ENCODE measurements around the gene HTRA1.

HTRA1 gene

DNA sequence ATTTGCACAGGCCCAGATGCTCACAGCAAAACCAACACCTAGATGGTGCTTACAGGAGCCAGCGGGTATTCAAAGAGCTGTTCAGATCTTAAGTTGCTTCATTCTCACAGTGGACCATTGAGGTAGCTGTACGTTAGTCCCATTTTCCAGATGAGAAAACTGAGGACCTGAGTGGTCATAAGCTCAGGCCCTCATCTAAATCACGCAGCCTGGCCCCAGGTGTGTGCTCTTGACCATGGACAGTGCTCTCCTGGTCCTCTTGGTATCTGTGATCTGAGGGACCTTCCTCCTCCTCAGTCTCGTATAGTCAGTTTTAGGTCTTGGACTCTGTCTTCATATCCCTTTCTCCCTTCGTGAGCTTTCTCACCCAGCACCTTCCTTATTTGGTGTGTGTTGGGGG lies 43.7 kb downstream of the HTRA1 start:
- Histone ChIP-seq H3K4me1 (ENCODE audit: control insufficient read depth, insufficient read depth, low read length, unreplicated experiment) (peaks cover 15% of the 10 kb centered on the region), H3K27ac (ENCODE audit: low read depth, low read length) (peak overlapping the region; percentile 0; the same call in 1 of the 2 replicates), H3K79me2 (ENCODE audit: control insufficient read depth, insufficient read depth, low read length, unreplicated experiment) (peaks cover 4% of the 10 kb centered on the region), H3K27me3 (ENCODE audit: insufficient read depth, low read length) (no peaks in the 10 kb centered on the region), H2AFZ (ENCODE audit: low read length, unreplicated experiment) (no peak overlapping the region), H3K36me3 (ENCODE audit: insufficient read depth, low read length) (peaks cover 20% of the 10 kb centered on the region; the same call in 1 of the 2 replicates), H3K4me3 (ENCODE audit: low read depth, low read length) (no peak overlapping the region)

DNA sequence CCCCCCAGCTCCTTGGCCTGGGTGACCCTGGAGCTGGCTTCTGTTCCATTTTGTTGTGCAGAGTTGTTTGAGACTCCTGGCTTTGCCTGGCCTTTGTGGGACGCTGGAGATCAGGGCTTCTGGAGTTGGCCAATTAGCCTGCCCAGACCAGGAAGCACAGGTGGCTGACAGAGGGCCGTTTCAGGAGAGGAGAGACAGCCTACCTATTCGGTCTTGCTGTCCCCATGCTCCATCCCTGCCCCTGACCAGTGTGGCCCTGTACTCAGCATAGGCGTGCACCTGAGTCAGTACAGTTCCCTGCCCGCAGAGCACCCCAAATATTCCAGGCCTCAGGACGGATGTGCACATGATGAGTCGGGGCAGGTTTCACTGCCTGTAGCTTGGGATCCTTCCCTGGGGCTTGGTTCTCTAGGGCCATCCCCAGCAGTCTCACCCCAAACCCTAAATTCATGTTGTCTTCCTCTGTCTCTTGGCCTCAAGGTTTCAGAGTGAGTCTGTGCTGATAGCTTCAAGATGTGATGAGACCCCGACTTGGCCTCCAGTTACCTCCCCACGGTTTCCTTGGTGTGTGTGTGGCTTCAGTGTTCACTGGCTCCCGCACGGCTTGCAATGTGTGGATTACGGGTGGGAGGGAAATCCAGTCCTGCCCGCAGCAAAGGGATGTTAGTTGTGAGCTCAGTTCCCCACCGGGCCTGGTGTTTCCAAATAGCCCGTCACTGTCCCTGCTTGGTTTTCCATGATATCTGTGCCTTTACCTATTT lies 44.7 kb downstream of the HTRA1 start:
- H3K4me1 ChIP-seq (ENCODE audit: control insufficient read depth, insufficient read depth, low read length, unreplicated experiment), result peaks cover 14% of the 10 kb centered on the region
- peaks cover 4% of the 10 kb centered on the region for H3K79me2 ChIP-seq (ENCODE audit: control insufficient read depth, insufficient read depth, low read length, unreplicated experiment)
- no peak overlapping the region for H3K4me3 ChIP-seq (ENCODE audit: low read depth, low read length)
- no peaks in the 10 kb centered on the region for H3K27me3 ChIP-seq (ENCODE audit: insufficient read depth, low read length)
- peaks cover 20% of the 10 kb centered on the region; the same call in 1 of the 2 replicates for H3K36me3 ChIP-seq (ENCODE audit: insufficient read depth, low read length)
- no peak overlapping the region for H2AFZ ChIP-seq (ENCODE audit: low read length, unreplicated experiment)
- H3K27ac ChIP-seq (ENCODE audit: low read depth, low read length), result no peak overlapping the region

GRCh38 chr10:122507616-122508015 lies 46.3 kb downstream of the HTRA1 start:
- H3K4me3 ChIP-seq (ENCODE audit: low read depth, low read length), result no peak overlapping the region
- no peak overlapping the region for H2AFZ ChIP-seq (ENCODE audit: low read length, unreplicated experiment)
- no peaks in the 10 kb centered on the region for H3K27me3 ChIP-seq (ENCODE audit: insufficient read depth, low read length)
- peaks cover 14% of the 10 kb centered on the region for H3K4me1 ChIP-seq (ENCODE audit: control insufficient read depth, insufficient read depth, low read length, unreplicated experiment)
- H3K36me3 ChIP-seq (ENCODE audit: insufficient read depth, low read length), result peaks cover 27% of the 10 kb centered on the region; the same call in 1 of the 2 replicates
- H3K27ac ChIP-seq (ENCODE audit: low read depth, low read length), result no peak overlapping the region
- H3K79me2 ChIP-seq (ENCODE audit: control insufficient read depth, insufficient read depth, low read length, unreplicated experiment), result peaks cover 4% of the 10 kb centered on the region

DNA sequence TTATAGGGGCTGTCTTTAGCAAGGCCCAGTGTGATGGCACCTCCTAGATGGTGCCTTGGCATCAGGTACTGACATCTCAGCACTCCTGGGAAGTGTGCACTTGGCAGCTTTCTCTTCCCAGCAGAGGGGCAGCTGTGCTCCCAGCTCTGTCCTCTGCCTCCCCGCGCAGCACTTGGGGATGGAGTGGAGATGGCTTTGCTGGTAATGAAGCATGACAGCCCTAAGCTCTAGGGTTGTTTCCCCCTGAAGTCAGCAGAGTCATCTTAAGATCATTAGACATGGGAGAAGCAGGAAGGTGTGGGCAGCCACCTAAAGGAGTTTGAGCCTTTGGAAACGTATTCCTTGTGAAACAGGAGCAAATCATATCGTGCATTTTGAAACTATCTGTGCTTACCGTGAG lies 46.7 kb downstream of the HTRA1 start:
- no peak overlapping the region for H3K27ac ChIP-seq (ENCODE audit: low read depth, low read length)
- H3K4me1 ChIP-seq (ENCODE audit: control insufficient read depth, insufficient read depth, low read length, unreplicated experiment), result peaks cover 14% of the 10 kb centered on the region
- peaks cover 4% of the 10 kb centered on the region for H3K79me2 ChIP-seq (ENCODE audit: control insufficient read depth, insufficient read depth, low read length, unreplicated experiment)

GRCh38 chr10:122509323-122509722 lies 48.0 kb downstream of the HTRA1 start:
- Histone ChIP-seq H3K79me2 (ENCODE audit: control insufficient read depth, insufficient read depth, low read length, unreplicated experiment) (peaks cover 4% of the 10 kb centered on the region), H3K27me3 (ENCODE audit: insufficient read depth, low read length) (no peaks in the 10 kb centered on the region), H3K4me3 (ENCODE audit: low read depth, low read length) (no peak overlapping the region), H3K36me3 (ENCODE audit: insufficient read depth, low read length) (peaks cover 33% of the 10 kb centered on the region), H2AFZ (ENCODE audit: low read length, unreplicated experiment) (no peak overlapping the region), H3K4me1 (ENCODE audit: control insufficient read depth, insufficient read depth, low read length, unreplicated experiment) (peaks cover 12% of the 10 kb centered on the region), H3K27ac (ENCODE audit: low read depth, low read length) (no peak overlapping the region)

More for the DNA sequence above, 46.7 kb downstream of the HTRA1 start:
- Histone ChIP-seq H2AFZ (ENCODE audit: low read length, unreplicated experiment) (no peak overlapping the region), H3K4me3 (ENCODE audit: low read depth, low read length) (no peak overlapping the region), H3K36me3 (ENCODE audit: insufficient read depth, low read length) (peaks cover 30% of the 10 kb centered on the region), H3K27me3 (ENCODE audit: insufficient read depth, low read length) (no peaks in the 10 kb centered on the region)

DNA sequence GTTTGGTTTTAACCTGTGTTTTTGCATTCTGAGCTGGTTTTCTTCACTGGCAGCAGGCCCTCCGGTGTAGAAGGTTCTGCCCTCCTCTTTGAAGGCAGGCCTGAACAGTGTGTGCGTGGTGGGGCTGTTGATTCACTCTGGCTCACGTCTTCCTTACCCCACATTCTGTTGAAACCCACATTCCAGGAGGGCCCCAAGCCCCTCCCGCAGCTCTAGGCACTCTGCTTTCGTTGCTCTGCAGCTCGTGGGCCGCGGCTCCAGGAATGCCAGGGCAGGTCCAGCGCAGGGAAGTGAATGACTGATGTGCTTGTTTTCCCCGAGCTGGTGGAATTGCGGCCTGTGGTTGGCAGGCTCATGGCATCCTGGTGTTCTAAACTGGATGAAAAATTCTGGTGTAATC lies 49.0 kb downstream of the HTRA1 start:
- Histone ChIP-seq H2AFZ (ENCODE audit: low read length, unreplicated experiment) (no peak overlapping the region), H3K36me3 (ENCODE audit: insufficient read depth, low read length) (peaks cover 34% of the 10 kb centered on the region), H3K27ac (ENCODE audit: low read depth, low read length) (no peak overlapping the region), H3K27me3 (ENCODE audit: insufficient read depth, low read length) (no peaks in the 10 kb centered on the region), H3K79me2 (ENCODE audit: control insufficient read depth, insufficient read depth, low read length, unreplicated experiment) (peaks cover under 1% of the 10 kb centered on the region), H3K4me3 (ENCODE audit: low read depth, low read length) (no peak overlapping the region), H3K4me1 (ENCODE audit: control insufficient read depth, insufficient read depth, low read length, unreplicated experiment) (peaks cover 14% of the 10 kb centered on the region)

DNA sequence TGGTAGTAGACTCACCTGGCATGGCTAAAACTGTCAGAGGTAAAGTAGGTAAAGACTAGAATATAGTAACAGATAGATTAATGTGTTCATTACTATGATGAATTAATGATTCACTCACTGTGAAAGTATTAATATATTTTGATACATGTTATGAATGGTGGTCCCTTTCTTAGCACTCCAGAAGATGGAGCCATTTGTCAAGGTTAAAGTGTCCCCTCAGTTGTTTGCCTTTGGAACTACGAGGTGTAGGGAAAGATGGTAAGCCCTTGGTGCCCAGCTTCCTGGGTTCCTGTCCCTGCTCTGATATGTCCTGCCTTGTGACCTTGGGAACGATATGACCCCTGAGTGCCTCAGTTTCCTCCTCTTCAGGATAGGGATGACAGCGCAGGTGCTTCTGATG lies 49.4 kb downstream of the HTRA1 start:
- H3K36me3 ChIP-seq (ENCODE audit: insufficient read depth, low read length), result peaks cover 37% of the 10 kb centered on the region
- peaks cover 18% of the 10 kb centered on the region for H3K4me1 ChIP-seq (ENCODE audit: control insufficient read depth, insufficient read depth, low read length, unreplicated experiment)
- no peak overlapping the region for H3K27ac ChIP-seq (ENCODE audit: low read depth, low read length)
- no peaks in the 10 kb centered on the region for H3K79me2 ChIP-seq (ENCODE audit: control insufficient read depth, insufficient read depth, low read length, unreplicated experiment)
- H2AFZ ChIP-seq (ENCODE audit: low read length, unreplicated experiment), result no peak overlapping the region
- no peak overlapping the region for H3K4me3 ChIP-seq (ENCODE audit: low read depth, low read length)
- H3K27me3 ChIP-seq (ENCODE audit: insufficient read depth, low read length), result no peaks in the 10 kb centered on the region

- H3K79me2 ChIP-seq (ENCODE audit: control insufficient read depth, insufficient read depth, low read length, unreplicated experiment), result no peaks in the 10 kb centered on the region
These were observed 51.7 kb downstream of the HTRA1 start for GRCh38 chr10:122513053-122513452.

DNA sequence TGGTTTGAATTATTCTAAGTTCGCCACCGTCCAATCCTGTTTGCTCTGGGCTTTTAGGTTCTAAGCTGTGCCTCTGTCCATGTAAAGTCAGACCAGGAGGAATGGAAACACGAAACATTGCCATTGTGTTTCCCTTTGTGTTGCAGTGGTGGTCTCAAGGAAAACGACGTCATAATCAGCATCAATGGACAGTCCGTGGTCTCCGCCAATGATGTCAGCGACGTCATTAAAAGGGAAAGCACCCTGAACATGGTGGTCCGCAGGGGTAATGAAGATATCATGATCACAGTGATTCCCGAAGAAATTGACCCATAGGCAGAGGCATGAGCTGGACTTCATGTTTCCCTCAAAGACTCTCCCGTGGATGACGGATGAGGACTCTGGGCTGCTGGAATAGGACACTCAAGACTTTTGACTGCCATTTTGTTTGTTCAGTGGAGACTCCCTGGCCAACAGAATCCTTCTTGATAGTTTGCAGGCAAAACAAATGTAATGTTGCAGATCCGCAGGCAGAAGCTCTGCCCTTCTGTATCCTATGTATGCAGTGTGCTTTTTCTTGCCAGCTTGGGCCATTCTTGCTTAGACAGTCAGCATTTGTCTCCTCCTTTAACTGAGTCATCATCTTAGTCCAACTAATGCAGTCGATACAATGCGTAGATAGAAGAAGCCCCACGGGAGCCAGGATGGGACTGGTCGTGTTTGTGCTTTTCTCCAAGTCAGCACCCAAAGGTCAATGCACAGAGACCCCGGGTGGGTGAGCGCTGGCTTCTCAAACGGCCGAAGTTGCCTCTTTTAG lies 52.9 kb downstream of the HTRA1 start:
- peaks cover 21% of the 10 kb centered on the region for H3K4me1 ChIP-seq (ENCODE audit: control insufficient read depth, insufficient read depth, low read length, unreplicated experiment)
- no peaks in the 10 kb centered on the region for H3K79me2 ChIP-seq (ENCODE audit: control insufficient read depth, insufficient read depth, low read length, unreplicated experiment)
- H3K27me3 ChIP-seq (ENCODE audit: insufficient read depth, low read length), result no peaks in the 10 kb centered on the region
- H2AFZ ChIP-seq (ENCODE audit: low read length, unreplicated experiment), result no peak overlapping the region
- H3K4me3 ChIP-seq (ENCODE audit: low read depth, low read length), result no peak overlapping the region
- H3K36me3 ChIP-seq (ENCODE audit: insufficient read depth, low read length), result peaks cover 23% of the 10 kb centered on the region
- H3K27ac ChIP-seq (ENCODE audit: low read depth, low read length), result peak overlapping the region; percentile 68

More at GRCh38 chr10:122513053-122513452, 51.7 kb downstream of the HTRA1 start:
- H3K36me3 ChIP-seq (ENCODE audit: insufficient read depth, low read length), result peaks cover 31% of the 10 kb centered on the region
- no peak overlapping the region for H2AFZ ChIP-seq (ENCODE audit: low read length, unreplicated experiment)
- no peaks in the 10 kb centered on the region for H3K27me3 ChIP-seq (ENCODE audit: insufficient read depth, low read length)
- H3K27ac ChIP-seq (ENCODE audit: low read depth, low read length), result no peak overlapping the region
- H3K4me3 ChIP-seq (ENCODE audit: low read depth, low read length), result no peak overlapping the region
- peaks cover 21% of the 10 kb centered on the region for H3K4me1 ChIP-seq (ENCODE audit: control insufficient read depth, insufficient read depth, low read length, unreplicated experiment)

GRCh38 chr10:122515022-122515424 lies 53.7 kb downstream of the HTRA1 start:
- no peak overlapping the region for H3K4me3 ChIP-seq (ENCODE audit: low read depth, low read length)
- peak overlapping the region; percentile 68 for H3K27ac ChIP-seq (ENCODE audit: low read depth, low read length)
- no peak overlapping the region for H2AFZ ChIP-seq (ENCODE audit: low read length, unreplicated experiment)
- H3K79me2 ChIP-seq (ENCODE audit: control insufficient read depth, insufficient read depth, low read length, unreplicated experiment), result no peaks in the 10 kb centered on the region
- no peaks in the 10 kb centered on the region for H3K27me3 ChIP-seq (ENCODE audit: insufficient read depth, low read length)
- H3K36me3 ChIP-seq (ENCODE audit: insufficient read depth, low read length), result peaks cover 23% of the 10 kb centered on the region
- H3K4me1 ChIP-seq (ENCODE audit: control insufficient read depth, insufficient read depth, low read length, unreplicated experiment), result peaks cover 21% of the 10 kb centered on the region

Data from ACC112 (cell line).